Psoas muscle (tissue), 8 donors: ENCODE data around the gene PRELP. TPM values are rescaled to one million over a fixed set of nuclear protein-coding genes. Genes with fewer than 3 reads are reported as not detected.
A peak's percentile ranks its signal among the peaks of the same experiment; 100 is the strongest.

Experiments used
- ATAC-seq, 4 donors: fragments of 200-7000 bp; cut with Tn5 transposase; one replicate each; pipeline ENCODE4 v1.9.1; 2020; ENCODE audit warnings: moderate library complexity in 3 of 4, mild to moderate bottlenecking in 2 of 4
- DNase-seq, 2 donors: peaks; one replicate each; pipeline ENCODE4 v3.0.0-alpha.2; 2020
- H3K27ac ChIP-seq: fragments of 200-600 bp; one replicate; pipeline ENCODE4 v1.8.0; 2022
- H3K27me3 ChIP-seq, 3 donors: fragments of 200-600 bp in 1 of 3; one replicate each; pipeline versions ENCODE4 v1.6.1 to v1.8.0; 2013 to 2022; ENCODE audit warnings: low read length in 2 of 3, mild to moderate bottlenecking in 2 of 3, moderate library complexity in 1 of 3; ENCODE audit not compliant: insufficient read depth in 3 of 3
- H3K36me3 ChIP-seq, 2 donors: fragments of 200-600 bp in 1 of 2; one replicate each; pipeline versions ENCODE4 v1.6.1 to v1.8.0; 2013 to 2022; ENCODE audit warnings: low read depth in 1 of 2, mild to moderate bottlenecking in 1 of 2, moderate library complexity in 1 of 2; ENCODE audit not compliant: insufficient read depth in 1 of 2
- H3K4me1 ChIP-seq: fragments of 200-600 bp; one replicate; pipeline ENCODE4 v1.8.0; 2022
- H3K4me3 ChIP-seq: fragments of 200-600 bp; one replicate; pipeline ENCODE4 v1.8.0; 2022; ENCODE audit warnings: mild to moderate bottlenecking
- H3K9me3 ChIP-seq: fragments of 200-600 bp; one replicate; pipeline ENCODE4 v1.8.0; 2022
- WGBS, 3 donors: extraction: QIAGEN DNeasy Blood & Tissue Kit; methylation state at CpG; one replicate each; pipeline versions ENCODE4 v1.1.6 to v1.1.7; 2013; 5-methylcytosine and 5-hydroxymethylcytosine counted together
- intact Hi-C, 2 donors: fragments of 100-400 bp; cut with DNase I; formaldehyde crosslinking; loops; one replicate each; pipeline versions ENCODE4 v1.11.0 to v1.14.2; 2022
- polyA plus RNA-seq, 3 donors: library from polyadenylated mRNA; stranded (reverse); fragments of 200-250 nt; gene quantifications; one replicate each; pipeline ENCODE4 v1.2.3, GENCODE V29; 2013
- total RNA-seq, 4 donors: library from RNA; stranded (reverse); fragmentation: NEBNext Ultra II Directional in 2 of 4; extraction: Animal tissue kit (Norgen Biotek cat#: 25700) in 2 of 4; gene quantifications; one replicate each; pipeline versions ENCODE4 v1.2.1 to v1.2.4, GENCODE V29; 2021 to 2023
- TF ChIP-seq, protein P1 (sequence below): fragments of 200-600 bp; IDR thresholded peaks from one replicate; pipeline ENCODE4 v1.8.0; 2022; ENCODE audit warnings: antibody characterized with exemption
- donor health status: healthy with polysubstance abuse.
- donor health status: DM: no; HTN: no; CAD: no; lungs with moderate emphysema.
- donor health status: Bipolar disorder and iron deficiency.
- donor health status: healthy.
- donor health status: DM: yes; HTN: yes; CAD: no.
- donor health status: DM: no; HTN: no; CAD: no.
- donor health status: DM: no; HTN: no; CAD: no.
- donor health status: DM: yes; HTN: yes; CAD: no.

The PRELP gene
- total and polyA plus RNA-seq, 7 donors: 3.0 to 20.6 (median 6.6) TPM

DNA sequence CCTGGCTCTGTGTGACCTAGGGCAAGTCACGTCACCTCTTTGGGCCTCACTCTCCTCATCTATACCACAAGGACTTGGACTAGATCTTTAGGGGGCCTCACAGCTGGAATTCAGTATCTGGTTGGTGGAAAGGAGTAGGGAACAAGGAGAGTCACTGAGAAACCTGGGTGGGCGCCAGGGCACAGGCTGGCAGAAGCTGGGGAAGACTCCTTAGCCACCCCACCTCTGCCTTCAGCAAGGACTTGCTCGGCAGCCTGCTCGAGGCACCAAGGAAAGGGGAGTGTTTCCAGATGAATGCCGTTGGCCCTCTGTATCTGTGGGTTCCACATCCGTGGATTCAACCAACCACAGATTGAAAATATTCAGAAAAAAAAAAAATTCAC lies 17.1 kb downstream of the PRELP start:
- DNase-seq: no peak
- Histone ChIP-seq H3K36me3 (no peaks in the 10 kb centered on the region), H3K4me3 (no peak overlapping the region), H3K9me3 (no peaks in the 10 kb centered on the region), H3K27me3 (no peaks in the 10 kb centered on the region), H3K4me1 (peaks cover 3% of the 10 kb centered on the region), H3K27ac (no peak overlapping the region)
- no peak for ATAC-seq
- intact Hi-C loops: loop anchor here in 1 of 2 donors (2.0 kb wide), 1 partner anchor 16 kb away; no protein-coding TSS in a partner anchor
- 80 to 81% (median 81%) methylated on average over 6 of the region's 6 CpGs for WGBS, 3 donors
- TF ChIP-seq, protein P1, sequence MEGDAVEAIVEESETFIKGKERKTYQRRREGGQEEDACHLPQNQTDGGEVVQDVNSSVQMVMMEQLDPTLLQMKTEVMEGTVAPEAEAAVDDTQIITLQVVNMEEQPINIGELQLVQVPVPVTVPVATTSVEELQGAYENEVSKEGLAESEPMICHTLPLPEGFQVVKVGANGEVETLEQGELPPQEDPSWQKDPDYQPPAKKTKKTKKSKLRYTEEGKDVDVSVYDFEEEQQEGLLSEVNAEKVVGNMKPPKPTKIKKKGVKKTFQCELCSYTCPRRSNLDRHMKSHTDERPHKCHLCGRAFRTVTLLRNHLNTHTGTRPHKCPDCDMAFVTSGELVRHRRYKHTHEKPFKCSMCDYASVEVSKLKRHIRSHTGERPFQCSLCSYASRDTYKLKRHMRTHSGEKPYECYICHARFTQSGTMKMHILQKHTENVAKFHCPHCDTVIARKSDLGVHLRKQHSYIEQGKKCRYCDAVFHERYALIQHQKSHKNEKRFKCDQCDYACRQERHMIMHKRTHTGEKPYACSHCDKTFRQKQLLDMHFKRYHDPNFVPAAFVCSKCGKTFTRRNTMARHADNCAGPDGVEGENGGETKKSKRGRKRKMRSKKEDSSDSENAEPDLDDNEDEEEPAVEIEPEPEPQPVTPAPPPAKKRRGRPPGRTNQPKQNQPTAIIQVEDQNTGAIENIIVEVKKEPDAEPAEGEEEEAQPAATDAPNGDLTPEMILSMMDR: no peak

DNA sequence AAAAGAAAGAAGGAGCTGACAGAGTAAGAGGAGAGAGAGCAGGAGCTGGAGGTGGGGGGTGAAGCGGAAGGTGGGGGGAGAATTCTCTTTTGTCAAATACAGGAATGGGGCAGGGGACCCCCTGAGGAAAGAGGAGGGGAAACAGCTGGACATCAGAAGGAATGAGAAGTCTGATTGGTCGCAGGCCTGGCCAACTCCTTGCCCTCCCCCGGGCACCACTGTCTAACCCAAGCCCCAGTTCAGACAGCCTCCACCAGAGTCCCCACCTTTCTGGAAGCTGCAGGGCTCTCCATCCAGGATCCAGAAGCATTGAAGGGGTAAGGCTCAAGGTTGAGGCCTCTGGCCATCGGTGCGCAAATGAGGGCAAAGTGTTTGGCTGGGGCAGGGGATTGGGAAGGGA lies 18.3 kb downstream of the PRELP start, which contains the start of gene OPTC:
OPTC (plus strand) TSS at position 253 of the 400 bp plus-strand sequence. CDS start 1,853 bp downstream, outside the sequence.
- no peak within 1 kb of the TSS for H3K27ac ChIP-seq
- H3K27me3 ChIP-seq: no peaks in the 10 kb centered on the region
- no peak within 1 kb of the TSS for H3K4me3 ChIP-seq
- TF ChIP-seq, protein P1: no peak
- no peaks in the 10 kb centered on the region for H3K36me3 ChIP-seq
- no peaks in the 10 kb centered on the region for H3K4me1 ChIP-seq
- H3K9me3 ChIP-seq: no peaks in the 10 kb centered on the region
- WGBS, 3 donors: 81 to 83% (median 82%) methylated on average over 5 of the region's 5 CpGs
- intact Hi-C loops: loop anchor here in 1 of 2 donors (2.0 kb wide), 1 partner anchor 17 kb away; no protein-coding TSS in a partner anchor
- no peak for DNase-seq
- no peak for ATAC-seq

DNA sequence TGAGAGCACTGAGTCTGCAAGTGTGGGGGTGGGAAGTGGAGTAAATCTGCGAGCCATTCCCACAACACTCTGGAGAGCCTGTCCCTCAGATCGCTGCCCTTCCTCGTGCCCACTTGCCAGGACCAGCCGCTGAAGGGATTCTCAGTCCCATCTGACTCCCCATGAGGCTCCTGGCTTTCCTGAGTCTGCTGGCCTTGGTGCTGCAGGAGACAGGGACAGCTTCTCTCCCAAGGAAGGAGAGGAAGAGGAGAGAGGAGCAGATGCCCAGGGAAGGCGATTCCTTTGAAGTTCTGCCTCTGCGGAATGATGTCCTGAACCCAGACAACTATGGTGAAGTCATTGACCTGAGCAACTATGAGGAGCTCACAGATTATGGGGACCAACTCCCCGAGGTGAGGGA lies 20.2 kb downstream of the PRELP start:
- TF ChIP-seq, protein P1: no peak
- no peak overlapping the region for H3K27ac ChIP-seq
- no peak overlapping the region for H3K4me3 ChIP-seq
- no peaks in the 10 kb centered on the region for H3K4me1 ChIP-seq
- ATAC-seq: no peak
- 59 to 72% (median 65%) methylated on average over 7 of the region's 7 CpGs for WGBS, 3 donors
- no peaks in the 10 kb centered on the region for H3K36me3 ChIP-seq
- H3K9me3 ChIP-seq: no peaks in the 10 kb centered on the region
- H3K27me3 ChIP-seq: no peaks in the 10 kb centered on the region
- DNase-seq: peak in 1 of 2 donors; percentile 12
- intact Hi-C loops: no loop called here

DNA sequence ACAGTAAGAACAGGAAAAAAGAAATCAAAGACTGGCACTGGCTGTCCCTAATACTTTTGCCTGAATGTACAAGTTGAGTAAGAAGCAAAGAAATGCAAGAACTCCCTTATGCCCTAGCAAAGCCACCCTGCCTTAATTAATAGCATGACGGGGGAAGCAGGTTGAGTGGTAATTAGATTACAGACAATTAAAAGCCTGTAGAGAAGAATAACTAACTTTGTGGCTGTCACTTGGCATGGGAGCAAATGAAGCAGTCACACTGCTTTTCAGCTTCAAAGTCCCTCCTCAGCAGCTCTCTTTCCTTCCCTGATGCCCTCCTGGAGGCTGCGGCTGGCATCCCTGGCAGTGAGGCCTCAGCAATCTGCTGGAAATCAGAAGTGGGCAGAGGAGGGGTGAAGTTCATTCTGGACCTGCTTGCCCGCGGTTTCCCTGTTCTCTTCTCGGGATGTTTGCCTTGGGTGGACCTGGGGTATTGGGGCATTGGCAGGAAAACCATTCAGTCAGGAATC lies 21.7 kb downstream of the PRELP start:
- Histone ChIP-seq H3K27ac (no peak overlapping the region), H3K4me1 (no peaks in the 10 kb centered on the region), H3K9me3 (no peaks in the 10 kb centered on the region), H3K36me3 (no peaks in the 10 kb centered on the region), H3K4me3 (no peak overlapping the region), H3K27me3 (no peaks in the 10 kb centered on the region)
- DNase-seq (no peak), ATAC-seq (no peak)
- TF ChIP-seq, protein P1: no peak
- intact Hi-C loops: no loop called here
- WGBS, 3 donors: 80 to 86% (median 85%) methylated on average over 5 of the region's 5 CpGs
